ENCODE data around the gene URAD. TPM values are rescaled to one million over a fixed set of nuclear protein-coding genes. Genes with fewer than 3 reads are reported as not detected.

URAD gene
- total and polyA plus RNA-seq, 7 donors: not detected

- peaks cover 4% of the 10 kb centered on the region for H3K4me1 ChIP-seq
- H3K9me3 ChIP-seq: no peaks in the 10 kb centered on the region
- H3K27ac ChIP-seq: no peak overlapping the region
- intact Hi-C loops (cut with DNase I): no loop called here
- no peak for DNase-seq
- H3K36me3 ChIP-seq (ENCODE audit: insufficient read depth in 1 of 2, low read depth in 1 of 2): no peaks in the 10 kb centered on the region
- H3K27me3 ChIP-seq (ENCODE audit: insufficient read depth in 3 of 3, low read length in 2 of 3): peaks cover 0 to 88% (median 37%) of the 10 kb centered on the region in 3 donors
- TF ChIP-seq CTCF (IDR thresholded peaks at IDR 0.05): no peak
- no peak overlapping the region for H3K4me3 ChIP-seq
- no peak for ATAC-seq
- 54 to 63% (median 59%) methylated on average over 6 of the region's 6 CpGs for WGBS, 3 donors
These were observed 26.2 kb downstream of the URAD start for GRCh38 chr13:27962128-27962841.

DNA sequence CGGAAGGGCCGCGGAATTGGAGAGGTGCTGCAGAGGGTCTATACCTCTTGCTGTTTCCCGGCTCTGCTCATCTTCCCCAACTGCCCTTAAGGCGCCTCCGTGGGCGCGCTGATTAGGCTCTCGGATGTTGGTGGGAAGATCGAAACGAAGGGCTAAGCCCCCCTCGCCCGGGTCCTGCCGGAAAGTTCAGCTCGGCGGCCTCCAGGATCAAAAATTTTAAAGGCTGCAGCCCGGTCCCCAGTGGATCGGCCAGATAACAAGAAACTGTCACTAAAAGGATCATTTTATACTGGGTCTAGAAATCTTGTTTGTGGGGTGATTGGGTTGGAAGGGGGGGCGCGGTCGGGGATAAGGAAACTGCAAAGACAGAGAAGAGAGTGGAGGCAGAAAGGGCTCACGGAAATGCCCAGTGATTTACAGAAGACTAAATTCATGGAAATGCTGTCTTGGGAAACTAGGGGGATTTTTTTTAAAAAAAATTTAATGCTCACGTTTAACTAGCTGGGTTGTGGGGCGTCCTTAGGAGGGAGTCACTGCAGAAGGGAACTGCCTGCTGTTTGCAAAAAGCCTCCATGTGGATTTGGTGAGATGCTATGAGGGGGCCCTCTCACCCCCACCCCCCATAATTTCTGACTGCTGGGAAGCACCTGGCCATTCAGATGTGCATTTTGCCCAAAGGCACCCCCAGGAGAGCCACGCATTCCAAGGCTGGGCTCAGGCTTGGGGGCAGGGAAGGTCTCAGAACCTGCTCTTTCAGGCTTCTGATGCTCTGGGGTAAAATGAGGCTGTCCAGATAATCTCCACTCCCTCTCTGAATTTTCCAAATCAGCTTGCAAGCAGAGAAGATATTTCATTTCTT, 27.0 kb downstream of the URAD start:
- Histone ChIP-seq H3K36me3 (ENCODE audit: insufficient read depth in 1 of 2, low read depth in 1 of 2) (no peaks in the 10 kb centered on the region), H3K27ac (no peak overlapping the region), H3K27me3 (ENCODE audit: insufficient read depth in 3 of 3, low read length in 2 of 3) (peaks cover 0 to 87% (median 32%) of the 10 kb centered on the region in 3 donors), H3K4me1 (peaks cover 4% of the 10 kb centered on the region), H3K4me3 (peak overlapping the region; percentile 56), H3K9me3 (no peaks in the 10 kb centered on the region)
- 17 to 22% (median 19%) methylated on average over 25 of the region's 25 CpGs for WGBS, 3 donors
- ATAC-seq: peak in 1 of 4 donors; percentile 22
- intact Hi-C loops (cut with DNase I): no loop called here
- DNase-seq: no peak
- no peak for TF ChIP-seq CTCF (IDR thresholded peaks at IDR 0.05)

GRCh38 chr13:27960362-27961226, 27.9 kb downstream of the URAD start:
- DNase-seq: peak in 1 of 2 donors; percentile 37
- WGBS, 3 donors: 1% methylated on average over 52 to 73 of the region's 73 CpGs
- peaks cover 0 to 87% (median 29%) of the 10 kb centered on the region in 3 donors for H3K27me3 ChIP-seq (ENCODE audit: insufficient read depth in 3 of 3, low read length in 2 of 3)

More at GRCh38 chr13:27960362-27961226, 27.9 kb downstream of the URAD start:
- Histone ChIP-seq H3K36me3 (ENCODE audit: insufficient read depth in 1 of 2, low read depth in 1 of 2) (no peaks in the 10 kb centered on the region), H3K4me3 (peak overlapping the region; percentile 56), H3K27ac (no peak overlapping the region), H3K9me3 (no peaks in the 10 kb centered on the region), H3K4me1 (peaks cover 4% of the 10 kb centered on the region)
- peak; percentile 39 for TF ChIP-seq CTCF (IDR thresholded peaks at IDR 0.05)
- ATAC-seq: peak; percentile 39 to 72 (median 43)
- intact Hi-C loops (cut with DNase I): no loop called here

Data from psoas muscle (tissue), 8 donors.